Measurements from ENCODE around the gene NAALADL2. TPM values are rescaled to one million over a fixed set of nuclear protein-coding genes. Genes with fewer than 3 reads are reported as not detected.

Gene NAALADL2
- polyA plus RNA-seq, 1 donor from 2014 or later = 1.6 TPM

- no peaks in the 10 kb centered on the region for H3K79me2 ChIP-seq (replicated peaks; ENCODE audit: insufficient read depth, low read length)
- no peak overlapping the region for H3K9ac ChIP-seq (ENCODE audit: low read length)
- H3K36me3 ChIP-seq (ENCODE audit: insufficient read depth, low read length) = no peaks in the 10 kb centered on the region
- no peaks in the 10 kb centered on the region for H3F3A ChIP-seq (ENCODE audit: insufficient read depth, low read length, poor library complexity, severe bottlenecking)
- H3K27ac ChIP-seq (ENCODE audit: low read length) = no peak overlapping the region
- H3K4me2 ChIP-seq (ENCODE audit: low read length) = no peak overlapping the region
- H3K9me3 ChIP-seq (ENCODE audit: low read length) = no peaks in the 10 kb centered on the region
- H3K27me3 ChIP-seq (ENCODE audit: insufficient read depth, low read depth, low read length) = no peaks in the 10 kb centered on the region
- TF ChIP-seq REST (IDR thresholded peaks at IDR 0.05; ENCODE audit: borderline replicate concordance) (no peak), EZH2 (IDR thresholded peaks at IDR 0.05; ENCODE audit: borderline replicate concordance, insufficient read depth, low read length, poor library complexity, severe bottlenecking) (no peak), TAF1 (IDR thresholded peaks at IDR 0.05; ENCODE audit: low read depth) (no peak), EP300 (conservative IDR thresholded peaks at IDR 0.05; ENCODE audit: poor library complexity, severe bottlenecking) (no peak), CTCF (IDR thresholded peaks at IDR 0.05; ENCODE audit: poor library complexity, severe bottlenecking) (no peak), MXI1 (conservative IDR thresholded peaks at IDR 0.05; ENCODE audit: poor library complexity, severe bottlenecking) (no peak), SMC3 (conservative IDR thresholded peaks at IDR 0.05; ENCODE audit: poor library complexity) (no peak), RAD21 (conservative IDR thresholded peaks at IDR 0.05) (no peak), POLR2AphosphoS5 (IDR thresholded peaks at IDR 0.05) (no peak)
- no peaks in the 10 kb centered on the region for H4K20me1 ChIP-seq (ENCODE audit: insufficient read depth)
- no peaks in the 10 kb centered on the region for H3K9me2 ChIP-seq (ENCODE audit: insufficient read depth, low read length)
- no peak overlapping the region for H3K4me3 ChIP-seq (ENCODE audit: low read length)
- H2AFZ ChIP-seq (ENCODE audit: low read depth, low read length) = no peak overlapping the region
Observed at GRCh38 chr3:175729466-175729865, 870.3 kb downstream of the NAALADL2 start.

- Histone ChIP-seq H3K9ac (ENCODE audit: low read length) (no peak overlapping the region), H3K9me3 (ENCODE audit: low read length) (no peaks in the 10 kb centered on the region), H3K27me3 (ENCODE audit: insufficient read depth, low read depth, low read length) (no peaks in the 10 kb centered on the region), H3F3A (ENCODE audit: insufficient read depth, low read length, poor library complexity, severe bottlenecking) (no peaks in the 10 kb centered on the region), H3K79me2 (replicated peaks; ENCODE audit: insufficient read depth, low read length) (no peaks in the 10 kb centered on the region), H3K4me2 (ENCODE audit: low read length) (no peak overlapping the region), H2AFZ (ENCODE audit: low read depth, low read length) (no peak overlapping the region), H3K27ac (ENCODE audit: low read length) (no peak overlapping the region), H3K9me2 (ENCODE audit: insufficient read depth, low read length) (no peaks in the 10 kb centered on the region), H4K20me1 (ENCODE audit: insufficient read depth) (no peaks in the 10 kb centered on the region), H3K4me3 (ENCODE audit: low read length) (no peak overlapping the region), H3K36me3 (ENCODE audit: insufficient read depth, low read length) (no peaks in the 10 kb centered on the region)
- no peak for TF ChIP-seq SMC3 (conservative IDR thresholded peaks at IDR 0.05; ENCODE audit: poor library complexity)
- TF ChIP-seq EZH2 (IDR thresholded peaks at IDR 0.05; ENCODE audit: borderline replicate concordance, insufficient read depth, low read length, poor library complexity, severe bottlenecking) = no peak
- no peak for TF ChIP-seq REST (IDR thresholded peaks at IDR 0.05; ENCODE audit: borderline replicate concordance)
- TF ChIP-seq RAD21 (conservative IDR thresholded peaks at IDR 0.05) = no peak
- TF ChIP-seq POLR2AphosphoS5 (IDR thresholded peaks at IDR 0.05) = no peak
- TF ChIP-seq MXI1 (conservative IDR thresholded peaks at IDR 0.05; ENCODE audit: poor library complexity, severe bottlenecking) = no peak
Observed at GRCh38 chr3:175731543-175731942, 872.4 kb downstream of the NAALADL2 start.
